ENCODE data around the gene ZIC1.

The ZIC1 gene

GRCh38 chr3:147411815-147412241 lies 2.7 kb downstream of the ZIC1 start:
- no peak for DNase-seq

GRCh38 chr3:147412261-147412916 lies 3.2 kb downstream of the ZIC1 start:
- DNase-seq, result no peak

GRCh38 chr3:147412917-147413685 lies 3.9 kb downstream of the ZIC1 start:
- DNase-seq, result no peak

- DNase-seq, result no peak
Measured at GRCh38 chr3:147413686-147414389, 4.7 kb downstream of the ZIC1 start.

- DNase-seq, result no peak
Measured at GRCh38 chr3:147414390-147415138, 5.4 kb downstream of the ZIC1 start.

GRCh38 chr3:147415286-147415685 lies 6.1 kb downstream of the ZIC1 start:
- DNase-seq, result no peak

GRCh38 chr3:147415874-147416273 lies 6.7 kb downstream of the ZIC1 start:
- DNase-seq, result no peak

- DNase-seq, result no peak
Measured at GRCh38 chr3:147416931-147417330, 7.8 kb downstream of the ZIC1 start.

- DNase-seq, result no peak
Measured at GRCh38 chr3:147417551-147418295, 8.6 kb downstream of the ZIC1 start.

- no peak for DNase-seq
Measured at GRCh38 chr3:147418371-147418781, 9.2 kb downstream of the ZIC1 start.

GRCh38 chr3:147418808-147419701 lies 9.9 kb downstream of the ZIC1 start:
- DNase-seq, result no peak

GRCh38 chr3:147419781-147420224 lies 10.6 kb downstream of the ZIC1 start:
- DNase-seq, result no peak

- DNase-seq, result no peak
Measured at GRCh38 chr3:147420353-147421183, 11.4 kb downstream of the ZIC1 start.

GRCh38 chr3:147421184-147421912 lies 12.2 kb downstream of the ZIC1 start:
- no peak for DNase-seq

- DNase-seq, result no peak
Measured at GRCh38 chr3:147422196-147422595, 13.0 kb downstream of the ZIC1 start.

GRCh38 chr3:147422601-147423536 lies 13.7 kb downstream of the ZIC1 start:
- no peak for DNase-seq

GRCh38 chr3:147423537-147423797 lies 14.3 kb downstream of the ZIC1 start:
- DNase-seq, result no peak

- DNase-seq, result no peak
Measured at GRCh38 chr3:147423798-147424580, 14.8 kb downstream of the ZIC1 start.

Data from bone marrow (tissue), 2 donors.